Sigmoid colon (tissue), 7 donors: ENCODE measurements around the gene EDARADD. TPM values are rescaled to one million over a fixed set of nuclear protein-coding genes. Genes with fewer than 3 reads are reported as not detected.

Experiments used
- DNase-seq: peaks from one replicate; pipeline ENCODE4 v3.0.0-alpha.2; 2019
- H3K27ac ChIP-seq, 4 donors: fragments of 200-600 bp; sonication (generic); one replicate each; pipeline ENCODE4 v1.5.1; 2016 to 2019; ENCODE audit warnings: mild to moderate bottlenecking in 1 of 4
- H3K27me3 ChIP-seq, 3 donors: fragments of 200-600 bp; sonication (generic); one replicate each; pipeline ENCODE4 v1.5.1; 2019; ENCODE audit warnings: mild to moderate bottlenecking in 1 of 3
- H3K36me3 ChIP-seq, 4 donors: fragments of 200-600 bp; sonication (generic); one replicate each; pipeline ENCODE4 v1.5.1; 2016 to 2019
- H3K4me1 ChIP-seq, 4 donors: fragments of 200-600 bp; sonication (generic); one replicate each; pipeline ENCODE4 v1.5.1; 2017 to 2019
- H3K4me3 ChIP-seq, 4 donors: fragments of 200-600 bp; sonication (generic); one replicate each; pipeline ENCODE4 v1.5.1; 2017 to 2019; ENCODE audit warnings: mild to moderate bottlenecking in 2 of 4, moderate library complexity in 1 of 4
- H3K9me3 ChIP-seq, 4 donors: fragments of 200-600 bp in 3 of 4; sonication (generic) in 3 of 4; one replicate each; pipeline versions ENCODE4 v1.5.1 to v1.6.1; 2013 to 2019
- EP300 ChIP-seq, 4 donors: sonication (generic); formaldehyde crosslinking; IDR thresholded peaks; one replicate each; pipeline ENCODE4 v1.6.1; 2017; ENCODE audit warnings: antibody characterized with exemption in 4 of 4
- POLR2A ChIP-seq, 2 donors: fragments of 450-650 bp; IDR thresholded peaks; one replicate each; pipeline ENCODE4 v1.6.1; 2016; ENCODE audit warnings: antibody characterized with exemption in 2 of 2, mild to moderate bottlenecking in 2 of 2, moderate library complexity in 2 of 2
- POLR2AphosphoS5 ChIP-seq, 4 donors: sonication (generic); formaldehyde crosslinking; IDR thresholded peaks; one replicate each; pipeline ENCODE4 v1.6.1; 2017; ENCODE audit warnings: antibody characterized with exemption in 4 of 4
- WGBS, 2 donors: extraction: QIAGEN DNeasy Blood & Tissue Kit; methylation state at CpG; one replicate each; pipeline ENCODE4 v1.1.7; 2013; 5-methylcytosine and 5-hydroxymethylcytosine counted together
- intact Hi-C: fragments of 100-400 bp; cut with DNase I; formaldehyde crosslinking; loops from one replicate; pipeline ENCODE4 v1.15.1; 2023
- polyA plus RNA-seq, 3 donors: library from polyadenylated mRNA; stranded (reverse); fragments of 200-250 nt; gene quantifications; one replicate each; pipeline ENCODE4 v1.2.3, GENCODE V29; 2013
- total RNA-seq, 4 donors: library from RNA; depleted of rRNA; stranded (reverse); fragments of >200 nt; gene quantifications; one replicate each; pipeline ENCODE4 v1.1.0, GENCODE V29; 2016
- TF ChIP-seq, protein P1 (sequence below), 4 experiments: fragments of 450-650 bp in 3 of 4; fragments of 200-600 bp in 1 of 4; IDR thresholded peaks; one replicate each; pipeline ENCODE4 v1.5.1; 2016 to 2019; ENCODE audit warnings: antibody characterized with exemption in 4 of 4, mild to moderate bottlenecking in 3 of 4, moderate library complexity in 2 of 4
- donor health status: healthy with polysubstance abuse.
- donor health status: Bipolar disorder and iron deficiency.
- donor health status: healthy.

EDARADD gene
- total and polyA plus RNA-seq, 7 donors: under 0.01 to 0.41 TPM; not detected in 5

DNA sequence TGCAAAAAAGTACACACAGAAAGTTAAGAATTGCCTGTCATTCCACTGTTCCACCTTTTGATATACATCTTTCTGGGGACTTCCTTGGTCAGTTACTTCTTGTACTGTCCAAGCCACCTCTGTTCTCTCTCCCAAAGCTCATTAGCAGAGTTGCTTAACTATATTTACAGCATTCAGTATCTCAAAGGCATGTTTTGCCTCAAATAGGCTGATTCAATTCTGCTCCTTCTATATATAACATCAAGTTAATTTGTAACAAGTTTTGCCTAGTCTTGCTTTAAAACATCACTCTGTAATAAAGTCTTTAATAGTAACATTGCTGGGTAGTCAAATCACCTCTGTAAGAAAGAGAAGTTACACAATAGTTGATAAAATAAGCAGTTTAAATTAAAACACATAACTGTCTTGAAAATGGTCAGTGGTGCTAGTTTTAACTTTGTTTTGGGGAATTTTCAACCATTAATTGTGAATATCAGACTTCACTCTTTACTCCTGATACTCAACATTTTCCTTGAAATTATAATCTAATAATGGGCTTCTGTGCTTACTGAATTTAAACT, 35.7 kb downstream of the EDARADD start:
- TF ChIP-seq, protein P1, sequence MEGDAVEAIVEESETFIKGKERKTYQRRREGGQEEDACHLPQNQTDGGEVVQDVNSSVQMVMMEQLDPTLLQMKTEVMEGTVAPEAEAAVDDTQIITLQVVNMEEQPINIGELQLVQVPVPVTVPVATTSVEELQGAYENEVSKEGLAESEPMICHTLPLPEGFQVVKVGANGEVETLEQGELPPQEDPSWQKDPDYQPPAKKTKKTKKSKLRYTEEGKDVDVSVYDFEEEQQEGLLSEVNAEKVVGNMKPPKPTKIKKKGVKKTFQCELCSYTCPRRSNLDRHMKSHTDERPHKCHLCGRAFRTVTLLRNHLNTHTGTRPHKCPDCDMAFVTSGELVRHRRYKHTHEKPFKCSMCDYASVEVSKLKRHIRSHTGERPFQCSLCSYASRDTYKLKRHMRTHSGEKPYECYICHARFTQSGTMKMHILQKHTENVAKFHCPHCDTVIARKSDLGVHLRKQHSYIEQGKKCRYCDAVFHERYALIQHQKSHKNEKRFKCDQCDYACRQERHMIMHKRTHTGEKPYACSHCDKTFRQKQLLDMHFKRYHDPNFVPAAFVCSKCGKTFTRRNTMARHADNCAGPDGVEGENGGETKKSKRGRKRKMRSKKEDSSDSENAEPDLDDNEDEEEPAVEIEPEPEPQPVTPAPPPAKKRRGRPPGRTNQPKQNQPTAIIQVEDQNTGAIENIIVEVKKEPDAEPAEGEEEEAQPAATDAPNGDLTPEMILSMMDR (IDR thresholded peaks at IDR 0.05): no peak
- Histone ChIP-seq H3K9me3 (no peaks in the 10 kb centered on the region), H3K36me3 (no peaks in the 10 kb centered on the region), H3K27ac (no peak overlapping the region), H3K4me1 (no peaks in the 10 kb centered on the region), H3K4me3 (no peak overlapping the region), H3K27me3 (no peaks in the 10 kb centered on the region)
- no peak for DNase-seq
- intact Hi-C loops: no loop called here

DNA sequence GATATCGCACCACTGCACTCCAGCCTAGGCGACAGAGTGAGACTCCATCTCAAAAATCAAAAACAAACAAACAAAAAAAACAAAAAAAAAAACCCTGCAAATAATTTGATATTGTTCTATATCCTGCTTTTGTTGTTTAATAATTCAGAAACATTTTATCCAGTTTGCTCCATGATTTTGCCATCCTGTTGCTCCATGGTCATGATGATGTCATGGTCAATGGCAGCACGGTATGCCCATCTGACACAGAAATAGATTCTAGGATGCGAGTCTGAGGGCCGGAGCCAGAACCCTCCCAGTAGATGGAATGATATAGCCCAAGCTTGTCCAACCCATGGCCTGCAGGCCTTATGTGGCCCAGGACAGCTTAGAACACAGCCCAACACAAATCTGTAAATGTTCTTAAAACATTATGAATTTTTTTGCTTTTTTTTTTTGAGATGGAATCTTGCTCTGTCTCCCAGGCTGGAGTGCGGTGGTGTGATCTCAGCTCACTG, 39.8 kb downstream of the EDARADD start:
- H3K9me3 ChIP-seq: no peaks in the 10 kb centered on the region
- no peaks in the 10 kb centered on the region for H3K27me3 ChIP-seq
- TF ChIP-seq POLR2A (IDR thresholded peaks at IDR 0.05) (no peak), EP300 (IDR thresholded peaks at IDR 0.05) (no peak), POLR2AphosphoS5 (IDR thresholded peaks at IDR 0.05) (no peak)
- TF ChIP-seq, protein P1 (IDR thresholded peaks at IDR 0.05): no peak
- 94 to 96% methylated on average over 6 of the region's 6 CpGs for WGBS, 2 donors
- H3K4me1 ChIP-seq: no peaks in the 10 kb centered on the region
- intact Hi-C loops: no loop called here
- H3K4me3 ChIP-seq: no peak overlapping the region
- no peak overlapping the region for H3K27ac ChIP-seq
- H3K36me3 ChIP-seq: no peaks in the 10 kb centered on the region
- no peak for DNase-seq

DNA sequence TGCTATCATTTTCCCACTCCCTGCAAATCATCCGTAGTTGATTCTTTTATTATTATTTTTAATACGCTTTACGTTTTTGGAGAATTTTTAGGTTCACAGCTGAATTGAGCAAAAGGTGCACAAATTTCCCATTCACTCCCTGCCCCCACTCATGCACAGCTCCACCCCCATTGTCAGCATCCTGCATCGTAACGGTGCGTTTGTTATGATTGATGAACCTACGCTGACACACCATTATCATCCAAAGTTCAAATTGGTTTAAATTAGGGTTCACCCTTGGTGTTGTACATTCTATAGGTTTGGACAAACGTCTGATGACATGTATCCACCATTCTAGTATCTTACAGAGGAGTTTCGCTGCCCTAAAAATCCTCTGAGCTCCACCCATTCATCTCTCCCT, 44.5 kb downstream of the EDARADD start:
- H3K27me3 ChIP-seq: no peaks in the 10 kb centered on the region
- no peak overlapping the region for H3K4me3 ChIP-seq
- WGBS, 2 donors: 90 to 93% methylated on average over 9 of the region's 9 CpGs
- no peak for TF ChIP-seq POLR2A (IDR thresholded peaks at IDR 0.05)
- no peak for TF ChIP-seq POLR2AphosphoS5 (IDR thresholded peaks at IDR 0.05)
- TF ChIP-seq EP300 (IDR thresholded peaks at IDR 0.05): no peak
- TF ChIP-seq, protein P1 (IDR thresholded peaks at IDR 0.05): no peak
- no peaks in the 10 kb centered on the region for H3K36me3 ChIP-seq
- no peaks in the 10 kb centered on the region for H3K9me3 ChIP-seq
- intact Hi-C loops: no loop called here
- no peak overlapping the region for H3K27ac ChIP-seq
- no peak for DNase-seq
- H3K4me1 ChIP-seq: no peaks in the 10 kb centered on the region

DNA sequence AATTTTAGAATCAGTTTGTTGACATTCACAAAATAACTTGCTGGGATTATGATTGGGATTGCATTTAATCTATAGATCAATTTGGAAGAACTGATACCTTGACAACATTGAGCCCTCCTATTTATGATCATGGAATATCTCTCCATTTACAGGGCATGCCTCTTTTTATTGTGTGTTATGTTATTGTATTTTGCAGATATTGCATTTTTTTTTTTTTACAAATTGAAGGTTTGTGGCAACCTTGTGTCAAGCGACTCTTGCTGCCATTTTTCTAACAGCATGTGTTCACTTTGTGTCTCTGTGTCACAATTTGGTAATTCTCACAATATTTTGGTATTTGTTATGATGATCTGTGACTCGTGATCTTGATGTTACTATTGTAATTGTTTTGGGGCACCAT, 46.3 kb downstream of the EDARADD start:
- no peaks in the 10 kb centered on the region for H3K4me1 ChIP-seq
- 64 to 81% methylated on average over 2 of the region's 2 CpGs for WGBS, 2 donors
- no peak for DNase-seq
- no peaks in the 10 kb centered on the region for H3K9me3 ChIP-seq
- H3K27ac ChIP-seq: no peak overlapping the region
- H3K27me3 ChIP-seq: no peaks in the 10 kb centered on the region
- no peaks in the 10 kb centered on the region for H3K36me3 ChIP-seq
- TF ChIP-seq, protein P1 (IDR thresholded peaks at IDR 0.05): no peak
- TF ChIP-seq EP300 (IDR thresholded peaks at IDR 0.05) (no peak), POLR2A (IDR thresholded peaks at IDR 0.05) (no peak), POLR2AphosphoS5 (IDR thresholded peaks at IDR 0.05) (no peak)
- H3K4me3 ChIP-seq: no peak overlapping the region
- intact Hi-C loops: no loop called here

DNA sequence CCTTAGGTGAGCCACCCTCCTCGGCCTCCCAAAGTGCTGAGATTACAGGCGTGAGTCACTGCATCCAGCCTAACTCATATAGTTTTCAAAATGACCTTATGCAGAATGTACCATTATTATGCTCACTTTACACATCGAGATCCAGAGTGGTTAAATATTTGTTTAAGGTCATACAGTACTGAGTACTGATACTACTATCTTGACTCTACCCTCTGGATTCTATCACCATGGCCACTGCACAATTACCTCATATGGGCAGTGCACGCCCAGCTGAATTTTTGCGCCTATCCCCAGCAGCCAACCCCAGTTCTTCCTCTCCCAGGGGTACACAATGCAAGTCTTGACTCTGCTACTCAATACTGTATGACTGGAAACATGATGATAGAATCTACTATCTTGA, 56.7 kb downstream of the EDARADD start:
- no peak overlapping the region for H3K4me3 ChIP-seq
- H3K36me3 ChIP-seq: no peaks in the 10 kb centered on the region
- 76 to 84% methylated on average over 5 of the region's 5 CpGs for WGBS, 2 donors
- no peaks in the 10 kb centered on the region for H3K9me3 ChIP-seq
- TF ChIP-seq, protein P1 (IDR thresholded peaks at IDR 0.05): no peak
- no peak for TF ChIP-seq POLR2A (IDR thresholded peaks at IDR 0.05)
- no peak for TF ChIP-seq EP300 (IDR thresholded peaks at IDR 0.05)
- no peak for TF ChIP-seq POLR2AphosphoS5 (IDR thresholded peaks at IDR 0.05)
- no peak overlapping the region for H3K27ac ChIP-seq
- DNase-seq: no peak
- intact Hi-C loops: no loop called here
- H3K4me1 ChIP-seq: no peaks in the 10 kb centered on the region
- H3K27me3 ChIP-seq: no peaks in the 10 kb centered on the region
